Renal pelvis (tissue), 4 donors: ENCODE data around the gene PNKD. TPM values are rescaled to one million over a fixed set of nuclear protein-coding genes. Genes with fewer than 3 reads are reported as not detected.

Source experiments
- DNase-seq: peaks from one replicate; pipeline ENCODE4 v3.0.0-alpha.2; 2013
- polyA plus RNA-seq, 3 donors: library from polyadenylated mRNA; unstranded; fragments of 120-200 nt; gene quantifications; one replicate each; pipeline ENCODE4 v1.2.1, GENCODE V29; 2013; ENCODE audit not compliant: insufficient read length in 3 of 3

The PNKD gene
- polyA plus RNA-seq, 3 donors: 115 to 131 (median 115) TPM

DNA sequence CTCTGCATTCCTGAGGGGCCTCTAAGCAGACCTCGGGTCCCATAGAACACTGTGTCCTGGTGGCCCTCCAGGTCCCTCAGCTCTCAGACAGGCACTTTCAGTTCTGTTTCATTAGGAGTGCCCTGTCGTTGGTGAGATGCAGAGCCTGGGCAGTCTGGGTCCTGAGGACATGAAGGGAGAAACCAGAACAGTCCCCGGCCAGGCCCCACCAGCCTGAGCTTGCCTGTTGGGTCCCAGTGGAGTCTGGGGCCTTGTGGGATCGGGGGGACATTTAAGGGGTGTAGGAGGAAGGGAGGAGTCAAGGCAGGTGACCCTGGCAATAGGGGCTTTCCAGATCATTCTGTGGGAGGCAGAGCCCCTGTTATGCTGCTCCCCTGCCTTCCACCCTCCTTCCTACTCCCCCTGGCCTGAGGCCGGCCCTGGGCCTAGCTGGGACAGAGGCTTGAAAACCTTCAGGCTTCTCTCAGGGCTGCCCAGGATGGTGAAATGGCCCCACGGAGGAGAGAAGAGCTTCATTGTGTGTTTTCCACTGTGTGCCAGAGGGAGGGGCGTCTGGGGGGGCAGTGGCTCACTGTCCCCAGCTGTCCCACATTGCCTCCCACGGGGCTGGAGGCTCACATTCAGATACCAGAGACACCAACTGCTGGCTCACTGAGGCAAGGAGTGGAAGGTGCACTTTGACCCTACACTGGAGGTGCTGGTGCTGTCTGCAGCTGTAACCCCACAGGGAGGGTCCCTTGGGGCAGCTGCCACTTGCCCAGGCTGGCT lies 59.7 kb downstream of the PNKD start:
- DNase-seq: no peak

DNA sequence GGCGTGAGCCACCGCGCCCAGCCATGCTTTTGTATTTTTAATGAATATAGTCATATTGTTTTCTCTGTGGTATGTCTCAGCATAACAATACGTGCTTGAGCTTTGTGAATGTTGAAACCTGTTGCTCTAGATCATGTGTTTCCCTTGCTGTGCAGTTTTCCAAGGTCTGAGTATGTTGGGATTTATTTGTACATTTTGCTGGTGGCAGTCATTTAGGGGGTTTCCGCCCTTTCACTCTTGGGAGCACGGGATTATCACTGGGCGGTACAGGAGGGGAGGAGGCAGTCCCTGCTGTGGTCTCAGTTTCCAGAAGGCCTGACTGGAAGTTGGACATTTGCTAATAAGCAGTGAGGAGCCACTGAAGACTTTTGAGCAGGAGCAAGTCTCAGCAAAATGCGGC lies 61.4 kb downstream of the PNKD start:
- no peak for DNase-seq

DNA sequence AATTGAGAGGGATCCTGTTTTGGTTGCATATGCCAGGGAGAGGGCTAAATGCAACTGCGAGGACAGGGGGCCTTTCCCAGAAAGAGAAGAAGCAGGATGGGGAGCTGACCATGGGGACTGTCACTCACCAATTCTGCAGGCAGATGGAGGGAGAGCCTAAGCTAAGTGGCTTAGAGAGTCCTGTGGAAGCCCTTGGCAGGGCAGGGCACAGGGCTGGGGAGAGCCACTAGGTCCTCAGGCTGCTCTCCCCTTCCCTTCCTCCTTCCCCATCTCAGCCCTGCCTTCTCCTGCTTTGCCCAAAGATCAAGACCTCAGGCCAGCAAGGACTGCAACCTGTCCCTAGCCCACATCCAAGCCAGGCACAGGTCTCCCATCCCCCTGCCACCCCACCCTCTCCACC lies 62.0 kb downstream of the PNKD start:
- no peak for DNase-seq

DNA sequence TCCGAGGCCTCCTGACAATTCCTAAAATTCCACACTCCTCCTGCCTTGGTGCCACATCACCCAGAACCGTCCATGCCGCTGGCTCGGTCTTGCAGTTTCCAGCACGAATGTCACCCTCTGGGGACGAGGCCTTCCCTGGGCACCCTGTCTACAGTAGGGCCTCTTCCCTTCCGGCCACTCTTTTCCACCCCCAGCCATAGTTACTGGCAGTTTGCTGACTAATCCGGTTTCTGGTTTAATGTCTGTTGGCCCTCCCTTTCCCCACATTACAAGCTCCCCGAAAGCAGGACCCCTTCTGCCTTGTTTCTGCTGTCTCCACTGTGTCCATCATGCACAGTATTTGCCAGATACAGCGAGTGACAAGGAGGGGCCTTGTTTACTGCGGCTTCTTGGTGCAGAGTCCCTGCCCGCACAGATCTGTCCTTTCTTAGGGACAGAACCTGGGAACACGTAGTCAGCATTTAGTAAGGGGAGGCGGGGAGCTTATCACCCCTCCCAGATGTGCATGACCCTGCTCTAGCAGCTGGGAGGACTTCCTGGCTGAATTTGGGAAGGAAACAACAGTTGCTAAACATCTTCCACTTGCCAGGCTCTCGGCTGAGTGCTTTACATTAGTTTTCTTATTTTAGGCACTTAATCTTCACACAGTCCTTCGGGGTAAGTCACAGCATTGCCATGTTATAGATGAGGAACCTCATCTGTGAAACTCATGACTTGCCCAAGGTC lies 62.8 kb downstream of the PNKD start:
- no peak for DNase-seq

DNA sequence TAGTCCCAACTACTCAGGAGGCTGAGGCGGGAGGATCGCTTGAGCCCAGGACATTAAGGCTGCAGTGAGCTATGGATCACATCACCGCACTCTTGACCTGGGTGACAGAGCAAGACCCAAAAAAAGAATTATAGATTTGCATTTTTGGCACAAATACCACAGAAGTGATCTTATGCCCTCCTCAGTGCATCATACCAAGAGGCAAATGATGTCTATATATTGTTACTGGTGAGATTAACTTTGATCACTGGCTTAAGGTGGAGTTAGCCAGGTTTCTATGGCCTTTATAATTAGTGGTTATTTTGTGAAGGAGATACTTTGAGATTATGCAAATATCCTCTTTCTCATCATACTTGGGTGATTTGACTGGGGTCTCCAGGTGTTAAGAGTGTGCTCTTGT lies 64.2 kb downstream of the PNKD start:
- no peak for DNase-seq

DNA sequence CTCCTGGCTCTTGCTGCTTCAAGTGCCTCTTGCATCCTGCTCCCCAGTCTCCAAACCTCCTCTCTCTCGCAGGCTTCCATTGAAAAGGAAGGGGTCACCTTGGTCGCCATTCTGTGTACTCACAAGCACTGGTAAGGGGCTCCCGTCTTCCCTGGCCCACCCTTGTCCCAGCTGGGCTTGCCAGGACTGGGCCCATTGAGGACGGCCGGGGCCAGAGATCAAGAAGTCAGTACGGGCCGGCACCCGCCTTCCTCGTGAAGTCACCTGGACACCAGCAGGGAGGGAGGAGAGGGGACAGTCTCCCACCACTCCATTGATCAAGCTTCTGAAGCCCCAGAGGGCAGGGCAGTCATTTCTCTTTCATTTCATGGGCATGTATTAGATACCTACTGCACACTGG lies 70.3 kb downstream of the PNKD start:
- DNase-seq: no peak

DNA sequence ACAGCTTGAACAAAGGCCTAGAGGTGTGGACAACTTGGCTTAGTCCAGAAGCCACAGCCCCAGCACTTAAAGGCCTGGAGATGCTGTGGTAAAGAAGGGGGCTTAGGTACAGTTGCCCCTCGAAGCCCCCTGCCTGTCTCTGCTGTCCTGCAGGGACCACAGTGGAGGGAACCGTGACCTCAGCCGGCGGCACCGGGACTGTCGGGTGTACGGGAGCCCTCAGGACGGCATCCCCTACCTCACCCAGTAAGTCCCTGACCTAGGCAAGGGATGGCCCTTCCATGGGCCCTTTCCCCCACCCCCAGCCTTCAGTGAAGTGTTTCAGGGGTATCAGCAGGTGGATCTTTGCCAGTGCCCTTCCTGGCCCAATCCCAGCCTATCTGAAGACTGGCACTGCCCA lies 71.1 kb downstream of the PNKD start:
- no peak for DNase-seq

DNA sequence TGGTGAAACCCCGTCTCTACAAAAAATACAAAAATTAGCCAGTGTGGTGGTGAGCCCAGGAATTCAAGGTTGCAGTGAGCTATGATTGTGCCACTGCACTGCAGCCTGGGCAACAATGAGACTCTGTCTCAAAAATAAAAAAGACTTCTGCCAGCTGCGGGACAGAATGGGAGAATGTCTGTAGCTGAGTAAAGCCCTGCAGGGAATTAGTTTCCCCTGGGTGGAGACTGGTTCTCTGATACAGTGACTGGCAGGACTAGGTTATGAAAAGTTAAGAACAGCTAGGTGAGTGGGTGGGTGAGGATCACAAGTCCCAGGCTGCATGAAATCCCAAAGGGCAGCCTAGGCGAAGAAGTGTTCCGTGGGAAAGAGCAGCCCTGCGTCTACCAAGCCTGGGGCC lies 72.5 kb downstream of the PNKD start:
- no peak for DNase-seq

DNA sequence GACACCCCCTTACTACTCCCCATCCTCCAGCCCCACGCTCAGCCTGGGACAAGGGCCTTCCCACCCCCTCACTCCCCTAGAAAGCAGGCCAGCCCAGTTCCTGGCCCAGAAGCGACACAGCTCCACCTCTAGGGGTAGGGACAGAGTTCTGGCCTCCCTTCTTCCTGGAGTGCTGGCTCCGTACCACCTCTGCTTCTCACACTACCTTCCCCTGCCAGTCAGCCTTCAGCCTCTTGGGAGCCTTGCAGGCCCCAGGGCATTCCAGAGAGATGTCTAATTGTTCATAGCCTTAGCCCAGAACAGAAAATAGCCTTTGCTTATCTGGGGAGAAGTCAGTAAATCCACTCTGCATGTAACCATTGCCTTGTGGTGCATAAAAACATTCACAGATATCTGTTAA lies 73.3 kb downstream of the PNKD start:
- DNase-seq: no peak

DNA sequence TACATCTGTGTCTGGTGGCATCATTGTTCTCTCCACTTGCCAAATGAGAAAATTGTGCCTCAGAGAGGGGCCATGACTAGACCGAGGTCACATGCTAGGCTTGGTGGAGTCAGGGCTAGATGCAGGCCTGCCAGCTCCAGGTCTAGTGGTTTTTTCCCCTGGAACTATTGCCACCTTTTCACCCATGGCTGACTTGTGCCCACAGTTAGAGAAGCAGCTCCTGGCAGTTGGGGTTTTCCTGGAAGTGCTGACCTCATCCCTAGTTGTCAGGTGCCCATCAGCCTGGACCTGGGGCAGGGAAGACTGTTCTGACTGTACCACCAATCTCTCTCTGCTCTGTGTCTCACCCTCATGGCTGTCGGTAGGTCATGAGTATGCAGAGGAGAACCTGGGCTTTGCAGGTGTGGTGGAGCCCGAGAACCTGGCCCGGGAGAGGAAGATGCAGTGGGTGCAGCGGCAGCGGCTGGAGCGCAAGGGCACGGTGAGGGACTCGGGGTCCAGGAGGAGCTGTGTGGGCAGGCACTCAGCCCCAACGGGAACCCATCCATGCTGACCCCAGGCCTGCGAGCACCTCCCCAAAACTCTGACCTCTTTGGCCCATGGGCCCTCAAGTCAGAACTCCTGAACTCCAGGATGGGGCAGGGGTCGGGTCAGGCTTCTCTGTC lies 73.9 kb downstream of the PNKD start:
- no peak for DNase-seq

DNA sequence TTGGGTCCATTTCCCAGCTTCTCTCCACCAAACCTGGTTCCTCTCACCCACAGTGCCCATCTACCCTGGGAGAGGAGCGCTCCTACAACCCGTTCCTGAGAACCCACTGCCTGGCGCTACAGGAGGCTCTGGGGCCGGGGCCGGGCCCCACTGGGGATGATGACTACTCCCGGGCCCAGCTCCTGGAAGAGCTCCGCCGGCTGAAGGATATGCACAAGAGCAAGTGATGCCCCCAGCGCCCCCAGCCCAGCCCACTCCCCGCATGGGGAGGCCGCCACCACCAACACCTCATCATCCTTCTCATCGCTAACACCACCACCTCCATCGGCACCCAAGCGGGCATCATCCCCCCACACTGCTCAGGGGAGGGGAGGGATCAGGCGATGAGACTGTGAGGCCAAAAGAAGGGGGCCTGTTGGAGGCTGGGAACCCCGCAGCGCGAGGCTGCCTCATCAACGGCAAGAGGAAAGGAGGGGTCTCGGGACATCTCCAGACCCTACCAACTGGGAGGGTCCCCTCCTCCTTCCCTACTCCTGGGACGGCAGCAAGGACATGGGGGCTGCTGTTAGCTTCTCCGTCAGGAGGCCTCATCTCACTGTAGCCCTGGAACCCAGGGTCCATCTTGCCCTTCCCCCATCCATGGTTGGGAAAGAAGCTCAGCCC lies 74.6 kb downstream of the PNKD start:
- DNase-seq: no peak

DNA sequence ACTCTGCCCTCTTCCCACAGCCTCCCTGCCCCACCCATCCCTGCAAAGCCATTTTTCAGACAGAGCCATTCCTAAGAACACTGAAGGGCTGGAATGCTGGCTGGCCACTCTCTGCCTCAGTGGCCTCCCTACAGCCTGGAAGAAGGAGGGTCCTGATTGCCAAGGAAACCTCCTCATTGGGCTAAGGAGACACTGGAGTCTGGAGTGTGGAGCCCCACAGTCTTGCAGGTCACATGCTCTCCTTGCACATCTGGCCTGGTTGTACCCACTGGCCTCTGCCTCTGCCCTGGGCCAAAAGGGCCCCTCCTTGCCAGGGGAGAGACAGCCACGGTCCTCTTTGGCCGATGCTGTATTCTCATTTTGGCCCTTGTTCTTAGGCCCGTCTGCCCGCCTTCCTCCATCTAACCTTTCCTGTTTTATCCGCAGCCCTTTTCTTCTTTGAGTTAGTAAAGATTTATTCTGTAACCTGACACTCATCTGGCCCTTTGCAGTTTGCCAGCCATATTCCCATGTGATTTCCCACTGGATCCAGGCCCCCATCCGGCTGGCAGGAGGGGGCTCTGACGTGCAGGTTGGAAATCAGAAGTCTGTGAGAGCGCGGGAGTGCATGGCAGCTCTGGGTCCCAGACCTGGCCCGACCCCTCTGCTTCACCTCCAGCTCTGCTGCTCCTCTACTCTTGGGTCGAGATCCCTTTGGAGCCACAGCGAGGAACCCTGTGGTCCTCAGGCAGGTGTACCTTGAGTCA lies 75.3 kb downstream of the PNKD start:
- DNase-seq: peak; percentile 65

DNA sequence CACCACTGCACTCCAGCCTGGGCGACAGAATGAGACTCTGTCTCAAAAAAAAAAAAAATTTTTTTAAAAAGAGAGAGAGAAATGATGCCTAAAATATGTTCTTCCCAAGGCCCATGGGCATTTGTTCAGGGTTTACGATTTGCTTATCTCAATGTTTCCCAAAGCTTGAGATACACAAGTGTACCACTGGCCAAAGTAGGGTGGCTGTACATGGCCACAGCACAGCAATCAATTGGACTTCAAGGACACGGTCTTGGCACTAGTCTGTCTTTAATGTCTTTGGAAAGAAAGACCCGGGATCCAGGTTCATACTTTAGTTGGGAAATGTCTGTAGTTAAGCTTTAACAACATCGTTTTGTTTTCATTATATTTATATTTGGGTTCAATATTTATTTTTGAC lies 76.9 kb downstream of the PNKD start:
- DNase-seq: no peak

DNA sequence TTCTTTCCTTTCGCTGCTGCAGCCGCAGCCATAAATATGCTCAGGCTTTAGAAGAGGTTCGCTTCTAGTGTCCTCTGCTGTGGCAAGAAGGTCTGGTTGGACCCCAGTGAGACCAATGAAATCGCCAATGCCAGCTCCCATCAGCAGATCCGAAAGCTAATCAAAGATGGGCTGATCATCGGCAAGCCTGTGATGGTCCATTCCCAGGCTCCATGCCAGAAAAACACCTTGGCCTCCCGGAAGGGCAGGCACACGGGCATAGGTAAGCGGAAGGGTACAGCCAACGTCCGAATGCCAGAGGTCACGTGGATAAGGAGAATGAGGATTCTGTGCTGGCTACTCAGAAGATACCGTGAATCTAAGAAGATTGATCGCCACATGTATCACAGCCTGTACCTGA lies 83.7 kb downstream of the PNKD start:
- DNase-seq: no peak

DNA sequence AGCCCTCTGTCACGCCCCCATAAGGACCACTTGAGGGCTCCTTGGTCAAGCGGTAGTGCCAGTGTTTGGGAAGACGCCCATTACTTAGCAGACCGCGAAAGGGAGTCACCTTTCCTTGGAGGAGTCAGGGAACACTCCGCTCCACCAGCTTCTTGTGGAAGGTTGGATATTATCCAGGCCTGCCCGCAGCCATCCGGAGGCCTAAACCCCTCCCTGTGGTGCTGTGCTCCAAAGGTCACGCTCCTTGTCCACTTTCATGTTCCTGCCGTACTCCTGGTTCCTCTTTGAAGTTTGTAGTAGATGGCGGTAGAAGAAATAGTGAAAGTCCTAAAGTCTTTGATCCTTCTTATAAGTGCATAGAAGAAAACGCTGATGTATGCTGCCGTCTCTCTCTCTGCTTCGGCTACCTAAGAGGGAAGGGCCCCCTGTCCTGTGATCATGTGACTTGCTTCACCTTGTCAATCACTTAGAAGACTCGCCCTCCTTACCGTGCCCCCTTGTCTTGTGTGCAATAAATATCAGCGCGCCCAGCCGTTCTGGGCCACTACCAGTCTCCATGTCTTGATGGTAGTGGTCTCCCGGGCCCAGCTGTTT lies 84.6 kb downstream of the PNKD start:
- peak; percentile 20 for DNase-seq

DNA sequence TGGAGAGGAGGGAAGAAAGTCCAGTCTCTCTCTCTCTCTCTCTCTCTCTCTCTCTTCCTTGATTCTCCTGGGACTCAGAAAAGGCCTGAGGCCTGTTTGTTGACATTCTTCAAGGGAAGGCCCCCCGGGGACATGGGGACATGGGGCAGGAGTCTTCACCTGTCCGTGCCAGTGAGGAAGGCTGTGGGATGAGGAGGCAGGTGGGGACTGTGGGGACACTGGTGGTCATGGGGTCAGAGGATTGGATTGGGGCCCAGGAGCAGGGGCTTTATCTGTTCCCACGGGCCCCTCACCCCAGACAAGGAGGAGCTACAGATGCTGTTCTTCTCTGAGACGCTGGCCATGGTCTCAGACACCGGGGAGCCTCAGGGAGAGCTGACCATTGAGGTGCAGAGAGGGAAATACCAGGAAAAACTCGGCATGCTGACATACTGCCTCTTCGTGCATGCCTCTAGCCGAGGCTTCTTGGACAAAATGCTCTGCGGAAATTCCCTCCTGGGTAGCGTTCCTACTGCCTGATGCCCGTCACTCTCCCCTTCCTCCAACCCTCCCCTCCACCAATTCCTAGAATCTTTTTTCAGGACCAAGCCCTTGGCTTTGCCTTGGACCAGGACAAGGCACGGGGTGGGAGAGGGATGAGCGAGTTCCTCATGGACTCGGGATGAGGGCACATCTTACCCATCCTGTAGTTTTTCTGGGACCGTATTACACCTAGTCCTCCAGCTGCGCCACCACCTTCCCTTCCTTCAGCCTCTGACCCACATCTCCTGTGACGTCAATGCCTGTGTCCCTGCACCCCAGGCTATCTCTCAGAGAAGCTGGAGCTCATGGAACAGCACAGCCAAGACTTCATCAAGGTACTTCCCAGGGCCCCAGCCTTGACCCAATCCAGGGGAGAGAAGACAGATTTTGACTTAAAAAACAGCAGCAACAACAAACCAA lies 87.2 kb downstream of the PNKD start:
- DNase-seq: no peak

DNA sequence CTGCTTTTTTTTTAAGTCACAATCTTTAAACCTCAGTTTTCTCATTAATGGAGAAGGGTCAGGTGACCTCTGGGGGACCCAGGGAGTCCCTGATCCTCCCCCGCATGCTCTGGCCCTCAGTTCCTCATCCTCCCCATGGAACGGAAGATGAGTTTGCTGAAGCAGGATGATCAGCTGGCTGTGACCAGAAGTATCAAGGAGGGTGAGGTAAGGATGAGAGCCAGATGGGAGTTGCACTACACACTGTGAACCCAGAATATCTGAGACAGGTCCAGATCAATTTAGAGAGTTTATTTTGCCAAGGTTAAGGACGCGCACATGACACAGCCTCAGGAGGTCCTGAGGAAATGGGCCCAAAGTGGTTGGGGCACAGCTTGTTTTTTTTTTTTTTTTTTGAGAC lies 90.1 kb downstream of the PNKD start:
- DNase-seq: no peak

DNA sequence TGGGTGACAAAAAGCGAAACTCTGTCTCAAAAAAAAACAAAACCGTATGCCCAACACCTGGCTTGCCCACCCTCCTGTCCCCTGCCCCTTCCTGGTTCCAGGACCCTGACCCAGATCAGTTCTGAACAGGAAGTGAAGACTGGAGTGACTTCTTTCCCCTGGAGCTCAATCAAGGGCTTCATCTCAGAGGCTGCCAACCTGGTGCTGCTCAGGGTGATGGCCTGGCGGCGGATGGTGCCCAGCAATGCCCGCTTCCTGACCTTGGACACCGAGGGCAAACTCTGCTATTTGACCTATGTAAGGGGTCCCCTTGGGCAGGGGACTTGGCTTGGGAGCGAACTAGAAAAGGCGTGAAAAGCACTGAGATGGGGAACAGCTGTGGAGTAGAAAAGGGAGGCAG lies 92.3 kb downstream of the PNKD start:
- DNase-seq: no peak

DNA sequence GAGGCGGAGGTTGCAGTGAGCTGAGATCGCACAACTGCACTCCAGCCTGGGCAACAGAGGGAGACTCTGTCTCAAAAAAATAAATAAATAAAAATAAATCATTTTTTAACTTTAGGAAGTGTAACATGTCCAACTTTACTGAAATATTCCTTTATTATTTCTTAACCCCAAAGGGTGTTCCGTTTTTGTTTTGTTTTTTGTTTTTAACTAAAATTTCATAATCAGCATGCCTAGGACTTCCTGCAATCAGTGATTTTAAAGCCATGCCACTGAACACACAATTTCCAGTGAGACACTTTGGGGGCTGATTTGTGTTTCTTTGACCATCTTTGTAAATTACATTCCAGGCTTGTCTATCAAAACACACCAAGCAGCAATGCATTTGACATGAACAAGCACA lies 93.4 kb downstream of the PNKD start:
- DNase-seq: no peak

DNA sequence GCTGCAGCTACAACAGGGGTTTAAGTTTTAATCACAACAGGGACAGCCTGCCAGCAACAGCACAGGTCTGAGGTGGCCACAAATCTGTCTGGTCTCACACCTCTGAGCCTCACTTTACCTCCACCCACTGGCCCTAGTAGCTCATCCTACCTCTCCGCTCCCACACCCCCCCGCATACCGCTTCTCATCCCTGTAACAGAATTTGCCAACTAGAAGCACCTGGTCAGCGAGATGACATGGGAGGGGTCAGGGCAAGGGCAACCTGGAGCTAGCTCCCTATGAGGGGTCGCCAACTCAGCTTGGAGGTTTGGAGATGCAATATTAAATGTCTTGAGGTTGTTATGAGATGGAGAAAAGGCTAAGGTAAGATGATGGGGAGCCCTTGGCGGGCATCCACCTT lies 93.9 kb downstream of the PNKD start:
- no peak for DNase-seq
